Measurements from ENCODE around the gene KRTAP9-9. TPM values are rescaled to one million over a fixed set of nuclear protein-coding genes. Genes with fewer than 3 reads are reported as not detected.

KRTAP9-9 gene
- total and polyA plus RNA-seq, 2 of the 8 experiments (the other 6 are each of a cell fraction or from before 2014, with no cell fraction given): not detected

GRCh38 chr17:41302981-41303380 is 47.8 kb downstream of the KRTAP9-9 start:
- no peaks in the 10 kb centered on the region; a peak in 1 of 4 replicates for H3K9me3 ChIP-seq (ENCODE audit: insufficient read depth in 2 of 2, low read depth in 1 of 2, low read length in 1 of 2)
- H3K4me1 ChIP-seq (replicated peaks in 1 of 4; ENCODE audit: control insufficient read depth in 3 of 4, insufficient read depth in 4 of 4, low read length in 3 of 4): no peaks in the 10 kb centered on the region; a peak in 2 of 7 replicates
- H3K27ac ChIP-seq (ENCODE audit: low read depth, low read length): no peak overlapping the region
- H4K8ac ChIP-seq (ENCODE audit: extremely low read depth, insufficient read depth, low read length): no peak overlapping the region
- no peak overlapping the region for H2BK5ac ChIP-seq (ENCODE audit: low read depth, low read length)
- H4K91ac ChIP-seq (replicated peaks; ENCODE audit: insufficient read length, low read length): no peak overlapping the region
- no peaks in the 10 kb centered on the region for H3K79me1 ChIP-seq (ENCODE audit: low read depth, low read length)
- no peak overlapping the region for H3K18ac ChIP-seq (ENCODE audit: extremely low read depth, low read length)
- no peaks in the 10 kb centered on the region for H4K20me1 ChIP-seq (replicated peaks in 1 of 2; ENCODE audit: control insufficient read depth in 1 of 2, insufficient read depth in 2 of 2, low read length in 2 of 2)
- DNase-seq (ENCODE audit: low read depth in 1 of 2, low spot score in 2 of 2) (no peak), FAIRE-seq (no peak)
- H4K5ac ChIP-seq (ENCODE audit: insufficient read length, low read depth, low read length): no peak overlapping the region
- WGBS, 2 experiments (ENCODE audit: extremely low coverage in 1 of 2, insufficient coverage in 1 of 2, insufficient read length in 1 of 2, insufficient replicate concordance in 2 of 2, low coverage in 1 of 2, low lambda C conversion rate in 2 of 2, missing lambda C conversion rate in 1 of 2): 92% methylated on average over 4 of the region's 4 CpGs; no CpG with 5 or more reads in 1 of the 2 experiments
- H2BK12ac ChIP-seq (ENCODE audit: low read depth, low read length): no peak overlapping the region
- TF ChIP-seq NRF1 (IDR thresholded peaks at IDR 0.05; ENCODE audit: low read depth, low read length) (no peak), POLR2AphosphoS5 (IDR thresholded peaks at IDR 0.05; ENCODE audit: low read depth, low read length) (no peak), TAF1 (IDR thresholded peaks at IDR 0.05; ENCODE audit: low read depth, low read length) (no peak), RAD21 (IDR thresholded peaks at IDR 0.05 in 1 of 2, conservative IDR thresholded peaks at IDR 0.05 in 1 of 2; ENCODE audit: low read depth in 2 of 2, low read length in 2 of 2) (no peak), PHF8 (conservative IDR thresholded peaks at IDR 0.05; ENCODE audit: low read depth, low read length) (no peak), POU5F1 (IDR thresholded peaks at IDR 0.05; ENCODE audit: low read depth, low read length) (no peak), JUN (IDR thresholded peaks at IDR 0.05; ENCODE audit: low read depth, low read length) (no peak), CEBPB (IDR thresholded peaks at IDR 0.05; ENCODE audit: low read depth, low read length) (no peak), GTF2F1 (IDR thresholded peaks at IDR 0.05; ENCODE audit: borderline replicate concordance, low read depth, low read length) (no peak), FOSL1 (IDR thresholded peaks at IDR 0.05; ENCODE audit: insufficient read depth, low read depth, low read length) (no peak), ASH2L (IDR thresholded peaks at IDR 0.05; ENCODE audit: low read length) (no peak), SIX5 (IDR thresholded peaks at IDR 0.05; ENCODE audit: low read depth, low read length) (no peak), CHD2 (IDR thresholded peaks at IDR 0.05; ENCODE audit: low read length) (no peak), SUZ12 (IDR thresholded peaks at IDR 0.05; ENCODE audit: low read length) (no peak), CHD1 (IDR thresholded peaks at IDR 0.05; ENCODE audit: low read depth, low read length) (no peak), SIRT6 (IDR thresholded peaks at IDR 0.05; ENCODE audit: low read length) (no peak)
- H2AFZ ChIP-seq (ENCODE audit: low read length): no peak overlapping the region
- no peak overlapping the region for H2BK120ac ChIP-seq (replicated peaks; ENCODE audit: low read depth, low read length)
- H2BK15ac ChIP-seq (ENCODE audit: low read length): no peak overlapping the region
- ChIA-PET CTCF (ENCODE audit: partially characterized antibody) (interaction anchor here (0.6 to 1.8 kb wide), 6 partner anchors 20 to 694 kb away, joined by 3 to 7 read pairs (median 3); partner anchors contain the start of gene KRT33A), POLR2A (ENCODE audit: partially characterized antibody) (no interaction called here)
- H3K14ac ChIP-seq (ENCODE audit: insufficient read length): no peak overlapping the region
- H2BK20ac ChIP-seq (ENCODE audit: low read length): no peak overlapping the region
- H3K9ac ChIP-seq (replicated peaks in 1 of 4; ENCODE audit: extremely low read depth in 1 of 4, low read depth in 3 of 4, low read length in 3 of 4): no peak overlapping the region
- H3K4me2 ChIP-seq (ENCODE audit: insufficient read depth in 1 of 2, low read depth in 2 of 2, low read length in 2 of 2): no peak overlapping the region
- H3K23me2 ChIP-seq (ENCODE audit: low read depth, low read length): no peaks in the 10 kb centered on the region; the same call in 1 of the 2 replicates
- H3K56ac ChIP-seq (replicated peaks; ENCODE audit: insufficient read length, low read depth, low read length): no peak overlapping the region
- H3K27me3 ChIP-seq (replicated peaks in 1 of 4; ENCODE audit: control insufficient read depth in 3 of 4, extremely low read depth in 1 of 4, insufficient read depth in 3 of 4, low read length in 3 of 4): no peaks in the 10 kb centered on the region; a peak in 2 of 7 replicates
- no peak overlapping the region for H2AK5ac ChIP-seq (ENCODE audit: low read depth, low read length)
- no peaks in the 10 kb centered on the region for H3K36me3 ChIP-seq (ENCODE audit: control insufficient read depth in 2 of 4, insufficient read depth in 4 of 4, low read length in 3 of 4)
- no peak overlapping the region for H3K4me3 ChIP-seq (ENCODE audit: extremely low read depth in 1 of 4, insufficient read depth in 2 of 4, low read depth in 3 of 4, low read length in 4 of 4)
- no peaks in the 10 kb centered on the region for H3K79me2 ChIP-seq (ENCODE audit: control insufficient read depth in 1 of 2, insufficient read depth in 2 of 2, low read length in 2 of 2)
- no peak overlapping the region for H3K4ac ChIP-seq (replicated peaks; ENCODE audit: insufficient read length, low read depth, low read length)
- H3K23ac ChIP-seq (ENCODE audit: insufficient read length): no peak overlapping the region

All from H1 (cell line).